Activated T-cell treated with anti-CD3 and anti-CD28 coated beads, Interleukin-2, amount 50 U/mL, for 48 hours (primary cell): ENCODE results near the gene CTDSP2.
"Not testable (repeated sequence)": the region's sequence is repeated elsewhere in the genome, so short reads cannot be mapped to it uniquely, and the experiment has no call there.

ENCODE experiments used
- DNase-seq, 2 experiments: peaks; one replicate each; pipeline ENCODE4 v3.0.0-alpha.2; 2020

Gene CTDSP2

DNA sequence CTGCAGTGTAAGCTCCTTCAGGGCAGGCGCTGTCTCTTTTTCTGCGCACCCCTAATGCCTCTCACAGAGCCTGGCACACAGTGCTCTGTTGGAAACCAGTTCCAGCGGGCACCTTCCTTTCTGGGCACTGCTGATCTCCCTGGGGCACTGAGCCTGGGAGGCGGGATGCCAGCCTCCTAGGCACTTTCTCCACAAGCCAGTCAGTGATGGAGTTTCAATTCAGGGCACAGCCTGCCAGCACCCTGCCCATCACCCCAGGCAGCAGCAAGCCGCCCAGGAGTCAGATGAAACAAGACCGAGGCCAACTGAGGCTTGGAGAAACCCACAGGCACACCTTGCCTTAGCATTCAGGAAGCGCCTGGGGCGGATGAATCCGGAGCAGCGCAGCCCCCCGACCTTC lies 5.7 kb upstream of the CTDSP2 start:
- no peak for DNase-seq

DNA sequence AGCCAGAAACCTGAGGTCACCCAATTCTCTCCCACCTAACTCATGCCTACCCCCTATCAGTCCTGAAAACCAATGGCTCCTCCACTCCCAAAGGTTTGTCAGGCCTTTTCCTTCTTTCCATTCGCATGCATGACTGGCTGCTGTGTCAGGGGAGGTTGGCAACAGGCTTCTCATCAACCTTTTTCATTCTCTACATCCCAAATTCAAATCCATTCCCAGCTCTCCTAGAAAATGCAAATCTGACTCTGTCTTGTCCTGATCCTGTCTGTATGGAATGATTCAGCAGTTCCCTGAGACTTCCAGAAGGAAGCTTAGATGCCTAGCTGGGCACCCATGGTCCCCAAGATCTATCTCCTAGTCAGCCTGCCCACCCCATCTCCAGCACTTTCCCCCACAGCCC lies 5.0 kb upstream of the CTDSP2 start:
- DNase-seq = no peak

DNA sequence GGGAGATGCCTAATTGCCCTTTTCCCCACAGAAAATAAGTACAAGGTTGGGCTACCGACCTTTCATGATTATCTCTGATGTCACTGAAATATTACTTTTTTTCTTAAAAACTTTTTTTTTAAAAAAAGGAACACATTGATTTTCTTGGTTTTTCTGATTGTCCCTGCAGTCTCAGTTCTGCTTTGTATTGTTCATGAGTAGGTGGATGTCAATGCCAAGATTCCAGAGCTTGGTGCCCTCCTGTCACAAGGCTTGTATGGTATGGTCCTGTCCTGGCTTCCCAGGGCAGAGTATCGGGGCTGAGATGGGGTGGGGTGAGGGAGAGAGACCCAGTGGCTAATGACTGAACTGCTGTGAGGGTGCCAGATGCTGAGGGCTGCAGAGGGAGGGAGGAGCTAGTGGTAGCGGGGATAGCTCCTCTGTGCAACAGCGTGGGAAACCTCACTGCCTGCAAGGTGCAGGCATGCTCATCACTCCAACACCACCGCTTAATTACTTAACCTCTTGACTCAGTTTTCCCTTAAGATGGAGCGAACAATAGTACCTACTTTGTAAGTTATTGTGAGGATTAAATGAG lies 4.4 kb upstream of the CTDSP2 start:
- DNase-seq = no peak

DNA sequence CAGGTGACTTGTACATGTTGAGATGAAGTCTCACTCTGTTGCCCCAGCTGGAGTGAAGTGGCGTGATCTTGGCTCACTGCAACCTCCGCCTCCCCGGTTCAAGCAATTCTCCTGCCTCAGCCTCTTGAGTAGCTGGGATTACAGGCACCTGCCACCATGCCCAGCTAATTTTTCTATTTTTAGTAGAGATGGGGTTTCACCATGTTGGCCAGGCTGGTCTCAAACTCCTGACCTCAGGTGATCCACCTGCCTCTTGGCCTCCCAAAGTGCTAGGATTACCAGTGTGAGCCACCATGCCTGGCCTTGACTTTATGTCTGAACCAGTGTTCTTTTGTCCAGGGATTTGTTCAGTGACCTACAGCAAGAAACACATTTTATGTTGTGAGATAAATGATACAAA lies 2.9 kb upstream of the CTDSP2 start:
- not testable (repeated sequence) for DNase-seq

DNA sequence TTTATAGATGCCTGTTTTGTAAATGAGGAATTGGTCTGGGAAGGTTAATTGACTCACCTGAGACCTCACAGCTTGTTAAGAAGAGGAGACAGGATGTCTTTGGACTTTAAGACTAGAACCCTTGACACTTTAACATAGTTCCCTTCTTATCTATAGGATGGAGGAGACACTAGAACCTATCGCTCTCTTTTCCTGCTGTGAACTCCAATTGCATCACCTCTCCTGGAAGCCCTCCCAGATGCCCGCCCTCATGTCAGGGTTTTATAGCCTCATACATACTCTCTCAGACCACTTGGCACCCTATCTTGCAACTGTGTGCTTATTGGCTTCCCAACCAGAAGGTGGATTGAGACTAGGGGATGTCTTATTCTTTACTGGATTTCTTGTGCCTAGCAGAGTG lies 2.5 kb upstream of the CTDSP2 start:
- no peak for DNase-seq

DNA sequence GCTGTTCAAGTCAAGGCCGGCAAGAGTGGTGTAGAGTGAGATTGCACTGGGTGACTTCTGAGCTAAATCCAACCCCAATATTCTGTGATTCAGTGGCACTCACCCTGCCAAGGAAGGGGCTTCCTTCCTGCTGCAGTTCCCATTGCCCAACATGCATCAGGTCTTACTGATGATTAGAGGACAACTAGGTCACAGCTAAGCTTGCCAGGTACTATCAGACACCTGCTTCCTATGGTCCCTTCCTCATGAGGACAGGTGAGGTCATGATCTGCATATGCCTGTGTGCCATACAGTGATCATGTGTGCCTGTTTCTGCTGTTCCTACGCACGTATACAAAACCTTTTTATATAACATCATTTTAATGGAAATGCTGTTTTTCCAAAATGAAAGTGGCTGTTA lies 1.7 kb upstream of the CTDSP2 start:
- DNase-seq = no peak

DNA sequence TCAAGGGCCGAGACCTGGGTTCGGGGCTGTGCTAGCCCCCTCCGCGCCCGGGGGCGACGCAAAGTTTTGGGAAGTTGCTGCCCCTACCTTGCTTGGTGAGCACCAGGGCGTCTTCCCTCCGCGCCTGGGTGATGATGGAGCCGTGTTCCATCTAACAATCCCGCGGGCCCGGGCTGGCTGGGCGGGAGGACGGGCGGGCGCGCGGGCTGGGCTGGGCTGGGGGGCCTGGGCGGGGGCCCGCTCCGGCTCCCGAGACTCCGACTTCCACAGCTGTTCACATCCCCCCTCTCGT lies 298 bp downstream of the CTDSP2 start:
- no peak for DNase-seq

DNA sequence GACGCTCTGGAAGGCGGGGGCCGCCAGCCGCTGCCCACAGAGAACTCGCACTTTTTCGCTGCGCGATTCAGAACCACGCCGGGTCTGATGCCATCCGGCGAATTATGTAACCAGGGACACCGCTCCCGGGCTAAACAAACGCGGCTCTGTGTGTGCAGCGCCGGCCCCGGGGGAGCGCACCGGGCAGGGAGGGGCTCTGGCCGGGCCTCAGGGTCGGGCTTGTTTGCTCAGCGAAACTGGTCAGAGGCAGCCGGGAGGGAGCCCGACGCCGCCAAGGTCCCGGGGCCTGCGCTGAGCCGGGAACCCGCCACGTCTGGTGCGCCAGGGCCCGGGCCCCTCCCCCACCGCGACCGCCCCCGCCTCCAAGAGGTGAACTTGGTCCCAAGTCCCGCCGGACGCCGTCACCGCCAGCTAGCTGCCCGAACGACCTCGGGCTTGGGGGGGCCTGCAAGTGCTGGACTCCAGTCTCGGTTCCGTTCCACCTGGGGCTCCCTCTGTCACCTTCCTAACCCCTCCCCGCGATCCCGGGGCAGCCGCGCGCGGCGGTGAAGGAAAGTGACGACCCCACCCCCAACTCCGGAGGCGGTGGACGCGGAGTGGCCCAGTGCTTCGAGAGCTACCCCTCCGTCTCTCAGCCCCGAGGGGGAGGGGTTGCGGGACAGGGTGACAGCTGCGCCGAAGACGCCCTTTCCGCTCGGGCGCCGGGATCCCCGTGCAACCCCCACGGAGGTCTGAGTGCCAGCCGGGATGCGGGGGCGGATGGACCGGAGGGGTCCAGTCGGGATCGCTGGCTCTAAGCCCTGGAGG lies 848 bp downstream of the CTDSP2 start:
- peak; percentile 74 to 79 for DNase-seq

DNA sequence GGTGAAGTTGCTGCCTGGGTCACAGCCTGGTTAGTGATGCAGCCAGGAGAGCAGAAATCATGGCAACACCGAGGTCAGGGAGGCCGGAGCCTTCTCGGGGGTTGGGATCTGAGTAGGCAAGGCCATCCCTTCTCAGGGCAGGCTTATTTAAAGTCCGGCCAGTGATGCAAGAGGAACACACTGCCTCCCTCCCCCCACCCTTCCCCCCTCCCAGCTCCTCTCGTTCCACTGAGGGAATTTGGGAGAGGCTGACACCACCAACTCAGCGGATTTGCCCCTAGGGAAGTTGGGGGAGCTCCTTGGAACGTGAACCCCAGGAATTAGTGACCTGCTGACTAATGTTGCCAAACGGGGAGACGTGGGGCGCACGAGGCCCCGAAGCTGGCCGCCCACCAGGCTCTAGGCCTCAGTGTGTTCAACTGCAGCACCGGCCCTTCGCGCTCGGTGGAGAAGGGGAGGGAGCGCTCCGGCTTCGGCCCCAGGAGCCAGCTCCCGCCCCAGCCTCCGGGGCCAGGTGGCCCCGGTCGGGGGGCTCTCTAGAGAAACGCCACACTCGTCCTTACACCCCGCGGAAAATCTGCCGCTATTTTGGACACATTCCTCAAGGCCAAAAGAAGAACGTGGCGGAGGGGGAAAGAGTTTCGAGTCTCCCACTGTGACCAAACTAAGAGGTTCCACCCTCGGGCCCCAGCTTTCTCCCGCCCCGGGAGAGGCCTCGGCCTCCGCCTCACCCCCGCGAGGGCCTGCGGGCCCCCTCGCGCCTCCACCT lies 1.6 kb downstream of the CTDSP2 start:
- peak; percentile 64 to 69 for DNase-seq

DNA sequence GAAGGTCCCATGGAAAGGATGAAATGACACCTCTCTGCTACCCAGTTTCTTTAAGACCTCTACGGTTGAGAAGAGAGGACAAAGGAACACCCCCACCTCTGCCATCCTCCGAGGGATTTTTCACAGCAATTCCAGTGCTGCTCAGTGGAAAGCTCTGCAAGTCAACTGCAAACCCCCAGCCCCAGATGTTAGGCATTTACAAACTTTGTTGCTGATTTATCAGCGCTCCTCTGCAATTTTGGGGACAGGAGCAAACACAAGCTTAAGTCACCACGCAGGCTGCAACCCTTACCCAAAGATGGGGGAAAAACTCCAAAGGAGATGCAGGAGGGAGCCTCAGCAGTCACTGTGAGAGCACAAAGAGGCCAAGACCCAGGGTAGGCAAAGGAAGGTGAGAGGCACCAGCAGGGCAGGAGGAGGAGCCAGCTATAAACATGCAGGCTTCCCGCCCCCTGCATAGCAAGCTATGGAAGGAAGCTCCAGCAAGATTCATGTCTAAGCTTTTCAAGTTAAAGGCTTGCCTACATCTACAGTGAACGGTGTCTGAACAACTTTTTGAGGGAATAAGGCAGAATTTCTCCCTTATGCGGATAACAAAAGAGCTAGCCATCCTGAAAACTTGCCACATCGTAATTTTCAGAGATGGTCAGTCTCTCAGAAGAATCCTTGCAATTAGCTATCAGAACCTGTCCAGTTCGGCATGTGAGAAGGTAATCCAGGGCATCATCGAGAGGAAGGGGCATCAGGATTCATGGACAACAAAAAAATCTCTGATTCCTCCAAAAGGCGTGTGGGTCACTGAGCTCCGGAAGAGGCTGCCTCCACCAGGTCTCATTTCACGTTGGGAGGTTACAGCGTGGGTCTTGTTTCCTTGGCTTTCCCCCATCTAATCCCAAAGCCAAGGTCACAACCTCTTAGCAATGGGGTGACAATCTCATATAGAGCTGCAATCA lies 3.9 kb downstream of the CTDSP2 start:
- peak in 1 of 2 experiments; percentile 52 for DNase-seq

DNA sequence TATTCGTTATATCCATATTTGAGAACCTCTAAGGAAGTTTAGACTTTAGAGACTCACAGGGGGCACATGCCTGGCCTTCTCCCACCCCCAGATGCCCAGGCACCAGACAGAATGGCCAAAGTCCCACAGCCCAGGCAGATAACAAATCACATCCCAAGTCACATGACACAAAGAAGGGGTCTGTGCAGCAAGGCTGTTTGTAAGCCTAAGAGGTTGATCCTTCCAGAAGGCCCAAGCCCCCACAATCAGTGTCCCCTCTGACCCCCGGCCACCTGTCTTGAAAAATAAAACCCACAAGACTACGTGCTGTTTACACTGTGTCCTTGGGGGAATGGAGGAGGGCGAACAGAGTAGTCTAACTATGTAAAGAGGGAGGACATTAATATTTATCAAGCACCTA lies 5.1 kb downstream of the CTDSP2 start:
- DNase-seq = no peak

DNA sequence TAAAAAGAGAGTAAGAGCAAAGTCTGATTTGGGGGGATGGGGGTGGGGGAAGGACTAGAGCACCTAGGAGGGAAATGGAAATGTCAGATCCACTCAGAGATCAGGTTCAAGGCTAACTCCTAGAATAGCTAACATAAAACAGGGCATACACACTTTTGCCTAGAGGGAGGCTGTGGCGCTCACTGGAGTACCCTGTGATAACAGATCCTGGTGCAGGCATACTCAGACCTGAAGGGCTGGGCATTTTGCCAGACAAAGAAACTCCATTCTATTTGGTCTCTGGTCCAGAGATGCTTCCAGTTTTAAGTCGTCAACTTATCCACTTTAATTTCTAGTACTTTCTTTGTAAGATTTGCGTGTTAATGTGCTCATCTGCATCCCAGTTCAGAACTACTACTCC lies 5.8 kb downstream of the CTDSP2 start:
- no peak for DNase-seq

DNA sequence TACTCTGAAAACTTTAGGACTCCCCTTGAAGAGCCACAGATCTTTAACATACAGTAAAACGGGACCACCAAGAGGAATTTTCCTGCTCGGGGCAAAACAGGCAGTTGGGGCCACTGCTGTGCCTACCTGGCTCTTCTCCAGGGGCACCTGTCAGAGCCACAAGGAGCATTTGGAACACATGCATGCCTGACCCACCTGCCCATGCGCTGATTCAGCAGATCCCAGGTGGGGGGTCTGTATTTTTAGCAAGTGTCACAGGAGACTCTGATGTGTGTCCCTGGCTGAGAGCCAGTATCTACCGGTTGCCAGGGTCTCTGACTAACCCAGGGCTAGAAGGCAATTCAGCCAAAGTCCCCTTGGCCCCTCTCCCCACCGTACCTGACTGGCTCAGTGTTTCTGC lies 6.5 kb downstream of the CTDSP2 start:
- no peak for DNase-seq

DNA sequence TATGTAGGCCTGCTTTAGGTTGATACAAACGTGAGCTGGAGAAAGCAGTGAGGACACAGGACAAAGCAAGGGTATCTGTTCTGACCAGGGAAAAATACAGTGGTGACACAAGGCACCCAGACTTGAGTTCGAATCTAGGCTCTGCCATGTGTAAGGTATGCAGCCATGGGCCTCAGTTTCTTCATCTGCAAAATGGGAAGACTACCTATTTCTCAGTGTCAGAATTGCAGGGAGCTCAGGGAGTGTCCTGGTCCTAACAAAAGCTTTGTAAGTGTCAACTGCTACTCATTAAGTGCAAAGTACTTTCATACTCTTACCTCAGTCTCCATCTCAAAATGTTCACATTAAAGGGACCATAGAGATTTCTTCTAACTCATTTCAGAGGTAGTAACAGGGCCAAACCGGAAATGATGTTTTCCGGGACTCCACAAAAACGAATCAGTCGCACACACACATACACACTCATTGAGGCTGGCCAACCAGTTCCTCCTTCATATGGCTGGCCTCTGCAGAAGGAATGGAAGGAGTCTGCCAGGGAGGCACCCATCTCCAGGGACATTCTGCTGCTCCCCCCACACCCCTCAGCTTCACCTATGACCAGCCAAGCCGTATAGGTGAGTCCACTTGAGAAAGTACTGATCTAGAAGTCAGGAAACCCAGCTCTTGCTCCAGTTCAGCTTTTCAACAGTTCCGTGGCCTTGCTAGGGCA lies 7.8 kb downstream of the CTDSP2 start:
- DNase-seq = peak; percentile 41 to 50

DNA sequence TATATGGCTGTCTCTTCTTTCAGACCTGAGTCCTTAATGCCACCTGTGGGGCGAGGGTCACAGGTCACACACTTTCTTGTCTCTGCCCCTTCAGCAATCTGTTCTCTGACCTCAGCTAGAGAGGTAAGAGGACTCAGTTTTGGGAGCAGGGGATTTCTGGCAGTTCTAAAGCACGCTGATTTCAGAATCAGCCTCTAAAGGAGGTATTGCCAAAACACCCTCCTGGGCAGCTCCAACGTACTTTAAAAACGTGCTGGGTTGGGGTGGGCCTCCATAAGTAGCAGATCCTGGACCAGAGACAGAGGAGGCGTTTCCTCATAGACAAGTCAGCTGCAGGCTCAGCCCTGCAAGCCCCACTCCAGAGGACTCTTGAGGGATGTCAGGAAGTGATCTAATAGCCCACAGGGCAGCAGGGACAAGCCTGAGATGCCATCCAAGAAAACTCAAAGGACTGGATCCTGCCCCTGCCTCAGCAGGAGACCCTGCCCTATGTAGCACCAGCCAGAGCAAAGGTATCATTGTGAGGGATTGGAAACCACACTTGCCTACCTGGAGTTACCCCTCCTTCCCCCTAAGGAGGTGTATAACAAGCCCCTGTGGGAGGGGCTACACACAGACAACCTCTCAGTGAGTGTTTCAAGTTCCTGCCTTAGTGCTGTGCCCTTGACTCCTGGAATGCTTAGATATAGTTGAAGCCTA lies 8.5 kb downstream of the CTDSP2 start:
- DNase-seq = peak in 1 of 2 experiments; percentile 42

DNA sequence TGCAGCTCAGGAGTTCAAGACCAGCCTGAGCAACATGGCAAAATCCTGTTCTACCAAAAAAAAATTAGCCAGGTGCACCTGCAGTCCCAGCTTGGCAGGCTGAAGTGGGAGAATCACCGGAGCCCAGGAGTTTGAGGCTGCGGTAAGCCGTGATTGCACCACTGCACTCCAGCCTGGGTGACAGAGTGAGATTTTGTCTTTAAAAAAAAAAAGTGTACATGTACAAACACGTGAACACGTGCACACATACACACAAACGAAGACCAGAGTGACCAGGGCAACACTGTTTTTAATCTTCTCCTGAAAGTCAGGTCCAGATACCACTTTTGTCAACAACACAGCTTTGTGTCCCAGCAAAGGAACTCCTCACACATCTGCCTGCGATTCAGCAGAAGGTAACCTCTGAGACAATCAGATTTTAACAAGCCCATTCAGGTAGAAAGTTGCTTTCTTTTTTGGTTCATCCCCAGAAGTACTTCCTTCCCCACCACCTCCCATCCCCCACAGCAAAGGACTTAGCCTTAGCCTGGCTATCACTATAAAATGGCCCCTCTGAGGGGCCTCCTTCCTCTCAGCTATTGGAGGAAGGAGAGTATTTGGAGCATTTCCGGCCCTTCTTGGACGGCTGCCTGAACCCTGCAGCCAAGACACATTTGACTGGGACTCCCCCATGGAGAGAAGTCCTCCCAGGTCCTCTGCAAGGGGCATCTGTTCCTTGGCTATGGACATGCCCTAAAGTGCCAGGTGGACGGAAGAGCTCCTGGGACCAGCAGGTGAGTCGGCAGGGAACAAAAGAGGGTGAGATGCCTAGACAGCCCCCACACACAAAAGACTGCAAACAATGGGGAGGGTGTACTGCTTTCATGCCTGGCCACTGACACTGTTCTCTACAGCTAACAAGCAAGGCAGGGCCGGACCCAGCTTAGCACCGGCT lies 9.8 kb downstream of the CTDSP2 start:
- DNase-seq = peak; percentile 46 to 48

DNA sequence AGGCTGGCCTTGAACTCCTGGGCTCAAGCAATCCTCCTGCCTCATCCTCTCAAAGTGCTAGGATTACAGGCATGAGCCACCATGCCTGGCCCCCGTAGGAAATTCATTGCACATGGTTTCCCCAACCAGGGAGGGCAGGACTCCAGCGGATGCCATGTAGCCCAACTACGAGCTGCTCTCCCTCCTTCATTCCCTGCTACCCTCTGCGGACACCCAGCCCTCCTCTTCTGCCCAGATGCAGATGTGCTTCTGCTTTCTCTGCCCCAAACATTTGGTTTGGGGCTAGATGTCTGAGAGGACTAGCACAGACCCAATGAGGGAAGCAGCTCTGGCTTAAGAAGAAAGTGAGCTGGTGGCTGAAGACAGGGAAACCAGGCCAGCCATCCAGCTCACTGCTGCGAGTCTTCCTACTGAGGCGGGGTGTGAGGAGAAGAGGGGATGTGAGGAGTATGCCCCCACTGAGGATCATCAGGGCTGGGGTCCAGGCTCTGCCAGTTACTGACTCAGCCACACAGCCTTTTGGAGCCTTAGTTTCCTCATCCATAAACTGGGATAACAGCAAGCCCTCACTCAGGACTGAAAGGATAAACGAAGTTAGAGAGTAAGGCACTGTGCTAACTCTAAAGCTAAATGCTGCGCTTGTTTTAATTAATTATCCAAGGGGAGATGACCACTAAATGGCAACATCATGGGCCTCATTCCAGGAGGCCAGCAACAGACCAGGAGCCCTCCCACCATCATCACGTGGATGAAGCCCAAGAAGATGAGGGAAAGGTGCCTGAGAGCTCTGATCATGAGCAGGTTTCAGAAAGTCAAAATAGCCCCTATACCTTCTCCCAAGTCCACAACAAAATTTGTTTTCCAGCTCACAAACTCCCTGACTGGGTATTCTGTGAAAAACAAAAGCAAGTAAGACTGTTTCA lies 10.9 kb downstream of the CTDSP2 start:
- no peak for DNase-seq

DNA sequence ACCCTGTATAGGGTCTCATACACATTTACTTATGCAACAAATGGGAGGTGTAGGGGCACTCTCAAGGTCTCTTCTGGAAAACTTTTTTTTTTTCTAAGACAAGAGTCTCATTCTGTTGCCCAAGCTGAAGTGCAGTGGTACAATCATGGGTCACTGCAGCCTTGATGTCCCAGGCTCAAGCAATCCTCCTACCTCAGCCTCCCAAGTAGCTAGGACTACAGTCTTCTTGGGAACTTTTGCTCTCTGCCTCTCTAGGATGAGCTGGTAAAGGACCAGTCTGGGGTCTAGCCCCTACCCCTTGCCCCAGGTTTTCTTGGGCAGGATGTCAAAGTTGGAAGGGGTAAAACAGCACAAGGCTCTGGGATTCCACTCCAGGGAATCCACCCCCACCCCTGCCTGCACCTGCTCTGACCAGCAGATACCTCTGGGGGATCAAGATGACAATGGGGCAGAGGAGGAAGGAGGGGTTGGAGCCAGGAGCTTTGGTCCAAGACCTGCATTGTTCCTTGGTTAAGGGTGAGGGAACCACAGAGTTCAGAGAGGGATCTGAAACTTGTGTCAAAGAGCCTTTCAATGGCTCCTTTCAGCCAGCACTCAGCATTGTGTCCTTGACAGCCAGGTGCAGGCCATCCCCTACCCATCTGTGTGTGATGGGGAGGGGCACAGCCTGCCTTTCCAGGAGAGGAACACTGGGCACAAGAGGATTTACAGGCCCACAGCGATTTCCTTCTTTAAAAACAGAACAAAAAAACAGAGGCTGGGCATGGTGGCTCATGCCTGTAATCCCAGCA lies 12.2 kb downstream of the CTDSP2 start:
- DNase-seq = no peak

DNA sequence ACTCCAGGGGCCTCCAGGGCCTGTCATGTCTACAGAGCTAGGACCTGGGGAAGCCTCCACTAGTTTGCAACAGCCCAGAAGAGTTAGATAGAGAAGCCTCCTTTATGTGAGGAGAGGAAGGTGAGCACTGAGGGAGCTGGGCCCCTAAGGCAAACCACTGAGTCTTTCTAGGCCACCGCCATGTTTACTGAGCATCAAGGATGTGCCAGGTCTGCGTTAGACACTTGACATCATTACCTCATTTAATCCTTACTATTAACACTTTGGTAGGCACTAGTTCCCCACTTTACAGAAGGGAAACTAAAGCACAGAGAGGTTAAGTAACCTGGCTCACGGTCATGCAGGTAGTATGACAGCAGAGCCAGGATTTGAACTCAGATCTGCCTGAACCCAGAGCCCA lies 12.9 kb downstream of the CTDSP2 start:
- no peak for DNase-seq
